A673 (cell line): Measurements from ENCODE around the gene LRTM1. TPM values are rescaled to one million over a fixed set of nuclear protein-coding genes. Genes with fewer than 3 reads are reported as not detected.
A peak's percentile ranks its signal among the peaks of the same experiment; 100 is the strongest.

Experiments
- BruUV-seq: library from RNA; stranded (reverse); fragments of 400-500 nt; replicated peaks from 2 replicates; lab custom pipeline; 2021; lab: Mats Ljungman, UMichigan
- CTCF ChIA-PET: fragments of 300-600 bp; sonication (Branson Sonifier 250); formaldehyde crosslinking; loops from one replicate; lab custom pipeline; 2022; ENCODE audit warnings: antibody characterized with exemption; lab: Charles Lee
- POLR2A ChIA-PET: fragments of 300-600 bp; sonication (Branson Sonifier 250); formaldehyde crosslinking; loops from one replicate; lab custom pipeline; 2022; ENCODE audit warnings: antibody characterized with exemption; ENCODE audit not compliant: low non-redundant PET; lab: Charles Lee
- DNase-seq: peaks from one replicate; pipeline ENCODE4 v3.0.0-alpha.2; 2015; ENCODE audit warnings: low spot score
- H3K27ac ChIP-seq: fragments of 200-600 bp; sonication (generic); 2 replicates; pipeline ENCODE4 v1.5.1; 2016; ENCODE audit warnings: mixed run types, low read depth, mild to moderate bottlenecking, mixed read lengths, antibody characterized with exemption, low read length; ENCODE audit not compliant: poor library complexity, severe bottlenecking
- H3K27me3 ChIP-seq: fragments of 200-600 bp; sonication (generic); replicated peaks from 2 replicates; pipeline ENCODE4 v1.6.1; 2017; ENCODE audit warnings: mixed run types, low read depth, mild to moderate bottlenecking, mixed read lengths, antibody characterized with exemption, low read length; ENCODE audit not compliant: insufficient read depth, poor library complexity
- H3K36me3 ChIP-seq: fragments of 200-600 bp; sonication (generic); 2 replicates; pipeline ENCODE4 v1.6.1; 2016; ENCODE audit warnings: mixed run types, mild to moderate bottlenecking, mixed read lengths, antibody characterized with exemption, low read length; ENCODE audit not compliant: insufficient read depth, poor library complexity, severe bottlenecking
- H3K4me1 ChIP-seq: fragments of 200-600 bp; sonication (generic); 2 replicates; pipeline ENCODE4 v1.6.1; 2017; ENCODE audit warnings: mixed run types, mild to moderate bottlenecking, mixed read lengths, antibody characterized with exemption, low read length; ENCODE audit not compliant: insufficient read depth, poor library complexity, severe bottlenecking
- H3K4me3 ChIP-seq: fragments of 200-600 bp; sonication (generic); 2 replicates; pipeline ENCODE4 v1.5.1; 2016; ENCODE audit warnings: low read depth, mixed run types, mild to moderate bottlenecking, mixed read lengths, low read length; ENCODE audit not compliant: poor library complexity, severe bottlenecking
- H3K9me3 ChIP-seq: fragments of 200-600 bp; sonication (generic); 2 replicates; pipeline ENCODE4 v1.6.1; 2016; ENCODE audit warnings: mixed run types, low read depth, mild to moderate bottlenecking, mixed read lengths, antibody characterized with exemption, low read length; ENCODE audit not compliant: poor library complexity, severe bottlenecking
- EZH2 ChIP-seq: fragments of 200-600 bp; sonication (generic); IDR thresholded peaks from 2 replicates; pipeline ENCODE4 v1.6.1; 2017; ENCODE audit warnings: borderline replicate concordance, low read depth, mild to moderate bottlenecking, mixed read lengths, antibody characterized with exemption, low read length; ENCODE audit not compliant: poor library complexity, severe bottlenecking
- intact Hi-C: fragments of 100-400 bp; cut with micrococcal nuclease; formaldehyde crosslinking; loops from one replicate; pipeline ENCODE4 v1.10.0; 2022; ENCODE audit not compliant: unreplicated experiment
- total RNA-seq: library from RNA; stranded (reverse); gene quantifications from 2 replicates; pipeline ENCODE4 v1.2.3, GENCODE V29; 2021
- TF ChIP-seq, protein P1 (sequence below): fragments of 300-800, 200-600 bp; sonication (generic); conservative IDR thresholded peaks from 2 replicates; pipeline ENCODE4 v1.5.1; 2017; ENCODE audit warnings: low read depth, mild to moderate bottlenecking, antibody characterized with exemption, low read length, moderate library complexity, mixed read lengths

LRTM1 gene
- total RNA-seq, 1 experiment from 2014 or later = not detected

DNA sequence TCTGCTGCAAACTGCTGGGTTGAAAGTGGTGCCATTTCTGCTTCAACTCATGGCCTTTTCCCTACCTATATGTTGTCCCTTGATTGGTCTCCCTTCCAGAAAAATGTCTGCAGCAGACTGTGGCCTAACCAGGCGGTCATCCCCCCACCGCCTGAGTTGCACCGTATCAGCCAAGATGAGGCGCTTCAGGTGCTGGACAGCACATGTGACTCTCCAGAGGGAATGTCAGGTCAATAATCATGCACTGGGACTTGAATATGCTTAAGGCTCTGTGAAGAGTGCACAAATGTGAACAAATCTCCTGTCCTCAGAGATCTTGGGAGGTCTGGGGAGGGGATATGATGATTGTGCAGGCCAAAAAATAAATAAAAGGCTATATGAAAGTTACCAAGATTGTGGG is 32.2 kb downstream of the LRTM1 start:
- POLR2A ChIA-PET = no interaction called here
- CTCF ChIA-PET = no interaction called here
- TF ChIP-seq, protein P1, sequence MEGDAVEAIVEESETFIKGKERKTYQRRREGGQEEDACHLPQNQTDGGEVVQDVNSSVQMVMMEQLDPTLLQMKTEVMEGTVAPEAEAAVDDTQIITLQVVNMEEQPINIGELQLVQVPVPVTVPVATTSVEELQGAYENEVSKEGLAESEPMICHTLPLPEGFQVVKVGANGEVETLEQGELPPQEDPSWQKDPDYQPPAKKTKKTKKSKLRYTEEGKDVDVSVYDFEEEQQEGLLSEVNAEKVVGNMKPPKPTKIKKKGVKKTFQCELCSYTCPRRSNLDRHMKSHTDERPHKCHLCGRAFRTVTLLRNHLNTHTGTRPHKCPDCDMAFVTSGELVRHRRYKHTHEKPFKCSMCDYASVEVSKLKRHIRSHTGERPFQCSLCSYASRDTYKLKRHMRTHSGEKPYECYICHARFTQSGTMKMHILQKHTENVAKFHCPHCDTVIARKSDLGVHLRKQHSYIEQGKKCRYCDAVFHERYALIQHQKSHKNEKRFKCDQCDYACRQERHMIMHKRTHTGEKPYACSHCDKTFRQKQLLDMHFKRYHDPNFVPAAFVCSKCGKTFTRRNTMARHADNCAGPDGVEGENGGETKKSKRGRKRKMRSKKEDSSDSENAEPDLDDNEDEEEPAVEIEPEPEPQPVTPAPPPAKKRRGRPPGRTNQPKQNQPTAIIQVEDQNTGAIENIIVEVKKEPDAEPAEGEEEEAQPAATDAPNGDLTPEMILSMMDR = no peak
- no peak for TF ChIP-seq EZH2
- H3K27ac ChIP-seq = no peak overlapping the region
- H3K36me3 ChIP-seq = no peaks in the 10 kb centered on the region
- no peaks in the 10 kb centered on the region for H3K9me3 ChIP-seq
- no peak for DNase-seq
- H3K4me1 ChIP-seq = no peaks in the 10 kb centered on the region
- no peak overlapping the region for H3K4me3 ChIP-seq
- BruUV-seq = no TSS peak
- intact Hi-C loops = no loop called here
- no peaks in the 10 kb centered on the region for H3K27me3 ChIP-seq

DNA sequence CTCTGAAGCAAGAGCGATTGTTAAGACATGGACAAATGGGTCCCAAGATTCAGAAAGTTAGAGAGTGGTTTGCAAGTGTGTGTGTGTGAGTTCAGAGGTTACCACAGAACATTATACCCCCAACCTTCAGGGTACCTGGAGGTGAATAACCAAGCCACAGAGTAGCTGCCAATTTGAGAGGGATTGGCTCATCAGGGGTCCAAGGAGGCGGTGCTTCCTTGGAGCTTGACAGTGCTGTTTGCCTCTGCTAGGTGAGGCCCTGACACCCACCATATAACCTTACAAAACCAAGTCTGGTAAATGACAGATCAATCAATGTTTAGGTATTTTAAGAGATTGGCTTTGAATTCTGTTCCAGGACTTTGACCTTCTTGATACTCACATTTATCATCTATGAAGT is 35.7 kb downstream of the LRTM1 start:
- Histone ChIP-seq H3K27ac (no peak overlapping the region), H3K4me1 (no peaks in the 10 kb centered on the region), H3K4me3 (no peak overlapping the region), H3K9me3 (no peaks in the 10 kb centered on the region), H3K27me3 (no peaks in the 10 kb centered on the region), H3K36me3 (no peaks in the 10 kb centered on the region)
- no TSS peak for BruUV-seq
- DNase-seq = no peak
- intact Hi-C loops = no loop called here
- POLR2A ChIA-PET = no interaction called here
- CTCF ChIA-PET = no interaction called here
- no peak for TF ChIP-seq EZH2
- TF ChIP-seq, protein P1 = no peak

DNA sequence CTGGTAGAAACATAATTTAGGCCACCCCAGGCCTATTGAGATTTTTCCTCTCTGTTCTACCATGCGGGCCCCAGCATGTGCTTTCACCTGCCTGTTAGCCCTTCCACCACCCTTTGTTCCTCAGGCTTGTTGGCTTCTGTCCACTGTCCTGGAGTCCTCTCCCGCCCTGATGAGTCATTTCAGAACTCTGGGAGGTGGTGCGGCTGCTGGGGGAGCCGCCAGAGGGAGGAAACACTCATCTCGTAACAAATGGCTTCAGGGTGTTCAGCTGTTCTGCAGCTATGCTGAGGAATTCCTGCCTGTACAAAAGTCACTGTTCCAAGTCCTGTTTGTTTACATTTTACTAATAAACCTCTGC is 36.3 kb downstream of the LRTM1 start:
- no peak for TF ChIP-seq EZH2
- TF ChIP-seq, protein P1 = no peak
- H3K4me3 ChIP-seq = no peak overlapping the region
- no peak overlapping the region for H3K27ac ChIP-seq
- BruUV-seq = no TSS peak
- H3K9me3 ChIP-seq = no peaks in the 10 kb centered on the region
- peak; percentile 42 for DNase-seq
- H3K4me1 ChIP-seq = no peaks in the 10 kb centered on the region
- CTCF ChIA-PET = no interaction called here
- intact Hi-C loops = no loop called here
- H3K36me3 ChIP-seq = no peaks in the 10 kb centered on the region
- no peaks in the 10 kb centered on the region for H3K27me3 ChIP-seq
- POLR2A ChIA-PET = no interaction called here
